Keratinocyte (primary cell): ENCODE results near the gene RDX.

Source experiments
- EZH2 ChIP-seq: IDR thresholded peaks from one replicate; pipeline ENCODE4 v1.6.1; 2012; ENCODE audit warnings: inconsistent platforms, mild to moderate bottlenecking, low read length, moderate library complexity
- TF ChIP-seq, protein P1 (sequence below), 3 experiments: IDR thresholded peaks in 1 of 3; conservative IDR thresholded peaks in 1 of 3; optimal IDR thresholded peaks in 1 of 3; 2 replicates in 2 of 3; 3 replicates in 1 of 3; pipeline versions ENCODE3 to v1.5.1; 2011; ENCODE audit warnings: low read length in 3 of 3, mild to moderate bottlenecking in 3 of 3, moderate library complexity in 2 of 3, control low read depth in 1 of 3, inconsistent platforms in 1 of 3; ENCODE audit not compliant: insufficient read depth in 2 of 3; ENCODE audit errors: extremely low read depth in 1 of 3

DNA sequence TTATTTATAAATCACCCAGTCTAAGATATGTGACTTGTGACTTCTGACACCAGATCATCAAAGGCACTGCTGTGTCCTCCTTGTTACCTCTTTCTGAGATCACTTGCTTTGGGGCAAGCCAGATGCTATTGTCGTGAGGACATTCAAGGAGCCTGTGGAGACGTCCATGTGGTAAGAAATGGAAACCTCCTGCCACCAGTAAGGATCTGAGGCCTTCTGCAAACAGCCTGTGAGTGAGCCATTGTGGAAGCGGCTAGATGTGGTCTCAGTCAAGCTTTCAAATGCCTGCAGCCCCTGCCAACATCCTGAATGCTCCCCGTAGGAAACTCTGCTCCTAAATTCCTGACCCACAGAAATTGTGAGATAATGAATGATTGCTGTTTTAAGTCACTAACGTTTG, 11.7 kb upstream of the RDX start:
- TF ChIP-seq, protein P1, sequence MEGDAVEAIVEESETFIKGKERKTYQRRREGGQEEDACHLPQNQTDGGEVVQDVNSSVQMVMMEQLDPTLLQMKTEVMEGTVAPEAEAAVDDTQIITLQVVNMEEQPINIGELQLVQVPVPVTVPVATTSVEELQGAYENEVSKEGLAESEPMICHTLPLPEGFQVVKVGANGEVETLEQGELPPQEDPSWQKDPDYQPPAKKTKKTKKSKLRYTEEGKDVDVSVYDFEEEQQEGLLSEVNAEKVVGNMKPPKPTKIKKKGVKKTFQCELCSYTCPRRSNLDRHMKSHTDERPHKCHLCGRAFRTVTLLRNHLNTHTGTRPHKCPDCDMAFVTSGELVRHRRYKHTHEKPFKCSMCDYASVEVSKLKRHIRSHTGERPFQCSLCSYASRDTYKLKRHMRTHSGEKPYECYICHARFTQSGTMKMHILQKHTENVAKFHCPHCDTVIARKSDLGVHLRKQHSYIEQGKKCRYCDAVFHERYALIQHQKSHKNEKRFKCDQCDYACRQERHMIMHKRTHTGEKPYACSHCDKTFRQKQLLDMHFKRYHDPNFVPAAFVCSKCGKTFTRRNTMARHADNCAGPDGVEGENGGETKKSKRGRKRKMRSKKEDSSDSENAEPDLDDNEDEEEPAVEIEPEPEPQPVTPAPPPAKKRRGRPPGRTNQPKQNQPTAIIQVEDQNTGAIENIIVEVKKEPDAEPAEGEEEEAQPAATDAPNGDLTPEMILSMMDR (optimal IDR thresholded peaks at IDR 0.05 in 1 of 3, IDR thresholded peaks at IDR 0.05 in 1 of 3, conservative IDR thresholded peaks at IDR 0.05 in 1 of 3; ENCODE audit: extremely low read depth in 1 of 3, insufficient read depth in 2 of 3, low read length in 3 of 3), result no peak
- TF ChIP-seq EZH2, result no peak
